Uterus (tissue), 4 donors: ENCODE measurements around the gene FASTKD2. TPM values are rescaled to one million over a fixed set of nuclear protein-coding genes. Genes with fewer than 3 reads are reported as not detected.

ENCODE experiments used
- DNase-seq, 2 donors: peaks; one replicate each; pipeline ENCODE4 v3.0.0-alpha.2; 2019 to 2020
- H3K27ac ChIP-seq, 2 donors: fragments of 200-600 bp; sonication (generic); 1 replicate in 1 of 2; 2 replicates in 1 of 2; pipeline ENCODE4 v1.5.1; 2016 to 2018
- H3K27me3 ChIP-seq, 2 donors: fragments of 200-600 bp; sonication (generic); one replicate each; pipeline ENCODE4 v1.5.1; 2018 to 2019; ENCODE audit warnings: control low read depth in 1 of 2
- H3K36me3 ChIP-seq, 2 donors: fragments of 200-600 bp; sonication (generic); one replicate each; pipeline ENCODE4 v1.5.1; 2019; ENCODE audit warnings: control low read depth in 1 of 2
- H3K4me1 ChIP-seq, 2 donors: fragments of 200-600 bp; sonication (generic); one replicate each; pipeline ENCODE4 v1.5.1; 2018 to 2019; ENCODE audit warnings: control low read depth in 1 of 2
- H3K4me3 ChIP-seq, 2 donors: fragments of 200-600 bp; sonication (generic); 1 replicate in 1 of 2; 2 replicates in 1 of 2; pipeline ENCODE4 v1.5.1; 2018 to 2019; ENCODE audit warnings: mild to moderate bottlenecking in 1 of 2
- H3K9me3 ChIP-seq, 2 donors: fragments of 200-600 bp; sonication (generic); one replicate each; pipeline ENCODE4 v1.5.1; 2019; ENCODE audit warnings: control low read depth in 1 of 2
- CTCF ChIP-seq, 4 experiments: fragments of 200-600 bp in 2 of 4; fragments of 450-650 bp in 2 of 4; sonication (generic) in 2 of 4; IDR thresholded peaks; one replicate each; pipeline ENCODE4 v1.5.1; 2016 to 2019; ENCODE audit warnings: antibody characterized with exemption in 4 of 4, mild to moderate bottlenecking in 2 of 4, moderate library complexity in 1 of 4
- POLR2A ChIP-seq, 2 donors: fragments of 450-650 bp; IDR thresholded peaks; one replicate each; pipeline ENCODE4 v1.6.1; 2016; ENCODE audit warnings: antibody characterized with exemption in 2 of 2, mild to moderate bottlenecking in 1 of 2, moderate library complexity in 1 of 2
- intact Hi-C: fragments of 100-400 bp; cut with DNase I; formaldehyde crosslinking; loops from one replicate; pipeline ENCODE4 v1.15.1; 2023; ENCODE audit warnings: low total_unique reads
- total RNA-seq, 4 donors: library from RNA; depleted of rRNA in 3 of 4; stranded (reverse); fragments of >200 nt in 3 of 4; gene quantifications; one replicate each; pipeline versions ENCODE4 v1.1.0 to v1.2.4, GENCODE V29; 2014 to 2023
- donor health status: DM: yes; HTN: yes; CAD: no.

FASTKD2 gene
- total RNA-seq, 4 donors from 2014 or later = 13.3 to 77.4 (median 39.1) TPM

- H3K4me1 ChIP-seq = no peaks in the 10 kb centered on the region
- H3K4me3 ChIP-seq = no peak overlapping the region
- TF ChIP-seq POLR2A (IDR thresholded peaks at IDR 0.05) (no peak), CTCF (IDR thresholded peaks at IDR 0.05) (no peak)
Observed at GRCh38 chr2:206776432-206776831, 11.0 kb downstream of the FASTKD2 start.

GRCh38 chr2:206780671-206781070 lies 15.3 kb downstream of the FASTKD2 start:
- H3K9me3 ChIP-seq = peaks cover 0 to 4% of the 10 kb centered on the region in 2 donors
- intact Hi-C loops = no loop called here
- no peak for DNase-seq

More at GRCh38 chr2:206776432-206776831, 11.0 kb downstream of the FASTKD2 start:
- Histone ChIP-seq H3K36me3 (peaks cover 3 to 5% of the 10 kb centered on the region in 2 donors), H3K27ac (no peak overlapping the region), H3K27me3 (no peaks in the 10 kb centered on the region), H3K9me3 (peaks cover 0 to 4% of the 10 kb centered on the region in 2 donors)
- DNase-seq = no peak
- intact Hi-C loops = no loop called here

GRCh38 chr2:206783718-206784117 lies 18.3 kb downstream of the FASTKD2 start:
- peaks cover 0 to 3% of the 10 kb centered on the region in 2 donors for H3K36me3 ChIP-seq
- intact Hi-C loops = no loop called here
- TF ChIP-seq CTCF (IDR thresholded peaks at IDR 0.05) (no peak), POLR2A (IDR thresholded peaks at IDR 0.05) (no peak)
- no peak overlapping the region for H3K27ac ChIP-seq
- no peak for DNase-seq
- no peaks in the 10 kb centered on the region for H3K27me3 ChIP-seq
- no peaks in the 10 kb centered on the region for H3K9me3 ChIP-seq
- no peaks in the 10 kb centered on the region for H3K4me1 ChIP-seq
- H3K4me3 ChIP-seq = no peak overlapping the region

More at GRCh38 chr2:206780671-206781070, 15.3 kb downstream of the FASTKD2 start:
- TF ChIP-seq POLR2A (IDR thresholded peaks at IDR 0.05) (no peak), CTCF (IDR thresholded peaks at IDR 0.05) (no peak)
- Histone ChIP-seq H3K4me3 (no peak overlapping the region), H3K36me3 (peaks cover 0 to 3% of the 10 kb centered on the region in 2 donors), H3K4me1 (no peaks in the 10 kb centered on the region), H3K27me3 (no peaks in the 10 kb centered on the region), H3K27ac (no peak overlapping the region)

GRCh38 chr2:206784559-206785353 lies 19.4 kb downstream of the FASTKD2 start:
- no peaks in the 10 kb centered on the region for H3K36me3 ChIP-seq
- DNase-seq = no peak
- no peaks in the 10 kb centered on the region for H3K27me3 ChIP-seq
- no peaks in the 10 kb centered on the region for H3K9me3 ChIP-seq
- no peak overlapping the region for H3K4me3 ChIP-seq
- intact Hi-C loops = no loop called here
- no peaks in the 10 kb centered on the region for H3K4me1 ChIP-seq
- no peak overlapping the region for H3K27ac ChIP-seq
- no peak for TF ChIP-seq POLR2A (IDR thresholded peaks at IDR 0.05)
- TF ChIP-seq CTCF (IDR thresholded peaks at IDR 0.05) = no peak

GRCh38 chr2:206790311-206790935 lies 25.0 kb downstream of the FASTKD2 start:
- Histone ChIP-seq H3K4me3 (no peak overlapping the region), H3K4me1 (no peaks in the 10 kb centered on the region), H3K36me3 (no peaks in the 10 kb centered on the region), H3K27ac (no peak overlapping the region), H3K9me3 (no peaks in the 10 kb centered on the region), H3K27me3 (no peaks in the 10 kb centered on the region)
- TF ChIP-seq POLR2A (IDR thresholded peaks at IDR 0.05) (no peak), CTCF (IDR thresholded peaks at IDR 0.05) (no peak)
- intact Hi-C loops = loop anchor here (10.0 kb wide), 1 partner anchor 684 kb away; no protein-coding TSS in a partner anchor
- DNase-seq = no peak
